ENCODE measurements around the gene CUX1.
"Not testable (repeated sequence)": the region's sequence is repeated elsewhere in the genome, so short reads cannot be mapped to it uniquely, and the experiment has no call there.

CUX1 gene, protein sequence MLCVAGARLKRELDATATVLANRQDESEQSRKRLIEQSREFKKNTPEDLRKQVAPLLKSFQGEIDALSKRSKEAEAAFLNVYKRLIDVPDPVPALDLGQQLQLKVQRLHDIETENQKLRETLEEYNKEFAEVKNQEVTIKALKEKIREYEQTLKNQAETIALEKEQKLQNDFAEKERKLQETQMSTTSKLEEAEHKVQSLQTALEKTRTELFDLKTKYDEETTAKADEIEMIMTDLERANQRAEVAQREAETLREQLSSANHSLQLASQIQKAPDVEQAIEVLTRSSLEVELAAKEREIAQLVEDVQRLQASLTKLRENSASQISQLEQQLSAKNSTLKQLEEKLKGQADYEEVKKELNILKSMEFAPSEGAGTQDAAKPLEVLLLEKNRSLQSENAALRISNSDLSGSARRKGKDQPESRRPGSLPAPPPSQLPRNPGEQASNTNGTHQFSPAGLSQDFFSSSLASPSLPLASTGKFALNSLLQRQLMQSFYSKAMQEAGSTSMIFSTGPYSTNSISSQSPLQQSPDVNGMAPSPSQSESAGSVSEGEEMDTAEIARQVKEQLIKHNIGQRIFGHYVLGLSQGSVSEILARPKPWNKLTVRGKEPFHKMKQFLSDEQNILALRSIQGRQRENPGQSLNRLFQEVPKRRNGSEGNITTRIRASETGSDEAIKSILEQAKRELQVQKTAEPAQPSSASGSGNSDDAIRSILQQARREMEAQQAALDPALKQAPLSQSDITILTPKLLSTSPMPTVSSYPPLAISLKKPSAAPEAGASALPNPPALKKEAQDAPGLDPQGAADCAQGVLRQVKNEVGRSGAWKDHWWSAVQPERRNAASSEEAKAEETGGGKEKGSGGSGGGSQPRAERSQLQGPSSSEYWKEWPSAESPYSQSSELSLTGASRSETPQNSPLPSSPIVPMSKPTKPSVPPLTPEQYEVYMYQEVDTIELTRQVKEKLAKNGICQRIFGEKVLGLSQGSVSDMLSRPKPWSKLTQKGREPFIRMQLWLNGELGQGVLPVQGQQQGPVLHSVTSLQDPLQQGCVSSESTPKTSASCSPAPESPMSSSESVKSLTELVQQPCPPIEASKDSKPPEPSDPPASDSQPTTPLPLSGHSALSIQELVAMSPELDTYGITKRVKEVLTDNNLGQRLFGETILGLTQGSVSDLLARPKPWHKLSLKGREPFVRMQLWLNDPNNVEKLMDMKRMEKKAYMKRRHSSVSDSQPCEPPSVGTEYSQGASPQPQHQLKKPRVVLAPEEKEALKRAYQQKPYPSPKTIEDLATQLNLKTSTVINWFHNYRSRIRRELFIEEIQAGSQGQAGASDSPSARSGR (N-terminal part only)

GRCh38 chr7:101817471-101818286 lies at the start of gene CUX1:
Gene CUX1 (plus strand): TSS chr7:101817626. CDS start chr7:101817640, 14 bp downstream.
- DNase-seq, result no peak

DNA sequence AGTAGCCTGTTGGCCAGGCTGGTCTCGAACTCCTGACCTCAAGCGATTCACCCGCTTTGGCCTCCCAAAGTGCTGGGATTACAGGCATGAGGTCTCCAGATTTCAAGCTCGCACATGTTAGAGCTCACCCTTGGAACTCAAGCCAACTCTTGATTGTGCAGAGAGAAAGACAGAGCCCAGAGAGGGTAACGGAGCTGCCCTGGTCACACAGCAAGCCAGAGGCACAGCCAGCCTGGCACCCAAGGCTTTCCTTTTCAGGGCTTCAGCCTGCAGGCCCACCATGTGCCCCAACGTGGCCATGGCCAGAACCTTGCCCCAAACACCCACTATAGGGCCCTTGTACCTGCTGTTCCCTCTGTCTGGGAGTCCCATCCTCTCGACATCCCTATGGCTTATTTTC lies 49.1 kb upstream of the CUX1 start:
- no peak for DNase-seq

GRCh38 chr7:101770466-101770865 lies 47.0 kb upstream of the CUX1 start:
- no peak for DNase-seq

DNA sequence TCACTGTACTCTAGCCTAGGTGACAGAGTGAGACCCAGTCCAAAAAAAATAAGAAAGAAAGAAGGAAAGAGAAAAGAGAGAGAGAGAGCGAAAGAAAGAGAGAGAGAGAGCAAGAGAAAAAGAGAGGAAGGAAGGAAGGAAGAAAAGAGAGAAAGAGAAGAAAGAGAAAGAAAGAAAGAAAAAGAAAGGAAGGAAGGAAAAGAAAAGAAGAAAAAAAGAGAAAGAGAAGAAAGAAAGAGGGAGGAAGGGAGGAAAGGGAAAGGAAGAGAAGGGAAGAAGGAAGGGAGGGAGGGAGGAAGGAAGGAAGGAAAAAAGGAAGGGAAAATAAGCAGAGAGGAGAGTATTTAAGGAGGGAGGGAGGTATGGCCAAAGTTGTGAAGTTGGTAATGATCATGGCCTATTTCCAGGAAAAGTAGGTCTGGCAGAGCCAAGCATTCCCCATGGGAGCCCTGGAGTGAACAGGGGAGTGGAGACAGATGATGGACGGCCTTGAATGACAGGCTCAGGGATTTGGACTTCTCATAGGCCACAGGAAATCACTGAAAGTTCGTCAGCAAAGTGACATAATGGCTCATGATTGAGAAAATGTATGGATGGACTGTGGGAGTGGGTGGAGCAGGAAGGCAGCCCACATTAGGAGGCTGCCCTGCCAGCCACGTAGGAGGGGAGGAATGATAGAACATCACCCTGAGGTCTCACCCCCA lies 44.8 kb upstream of the CUX1 start:
- no peak for DNase-seq

DNA sequence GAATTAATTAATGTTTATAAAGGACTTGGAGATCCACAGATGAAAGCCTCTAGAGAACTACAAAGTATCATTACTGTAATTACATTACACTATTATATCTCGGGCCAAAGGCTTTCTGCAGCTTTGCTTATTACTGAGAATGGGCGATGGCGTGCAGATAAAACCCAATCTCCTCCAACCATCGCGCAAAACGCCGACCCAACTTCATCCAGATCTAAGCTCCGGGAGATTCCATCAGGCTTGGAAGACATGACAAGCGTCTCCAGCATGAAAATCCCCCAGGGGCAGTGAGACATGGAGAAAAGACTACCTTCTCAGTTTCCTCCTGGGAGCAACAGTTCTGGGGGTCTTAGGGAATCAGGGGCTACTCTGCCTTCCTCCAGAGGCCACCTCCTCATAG lies 42.2 kb upstream of the CUX1 start:
- DNase-seq, result no peak

DNA sequence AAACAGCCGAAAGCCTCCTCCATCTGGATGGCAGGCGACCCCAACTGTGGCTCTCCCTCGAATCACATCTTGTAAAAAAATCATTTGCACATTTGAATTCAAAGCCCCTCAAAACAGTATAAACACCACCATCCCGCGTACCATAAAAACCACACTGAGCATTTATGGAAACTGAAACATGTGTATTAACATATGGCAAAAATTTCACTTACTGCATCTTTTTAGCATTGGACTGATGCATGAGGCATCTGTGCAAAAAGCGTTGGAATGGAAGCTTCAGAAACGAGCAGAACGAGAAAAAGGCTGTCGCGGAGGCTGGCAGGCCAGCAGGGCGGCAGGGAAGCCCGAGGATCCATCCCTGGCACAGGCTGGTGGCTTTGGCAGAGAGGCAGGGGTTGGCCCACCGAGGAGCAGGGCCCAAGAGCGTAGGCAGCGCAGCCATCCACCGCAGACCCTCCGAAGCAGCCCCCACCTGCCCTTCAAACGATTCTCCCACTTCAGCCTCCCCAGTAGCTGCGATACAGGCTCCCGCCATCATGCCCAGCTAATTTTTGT lies 39.3 kb upstream of the CUX1 start:
- DNase-seq, result no peak

DNA sequence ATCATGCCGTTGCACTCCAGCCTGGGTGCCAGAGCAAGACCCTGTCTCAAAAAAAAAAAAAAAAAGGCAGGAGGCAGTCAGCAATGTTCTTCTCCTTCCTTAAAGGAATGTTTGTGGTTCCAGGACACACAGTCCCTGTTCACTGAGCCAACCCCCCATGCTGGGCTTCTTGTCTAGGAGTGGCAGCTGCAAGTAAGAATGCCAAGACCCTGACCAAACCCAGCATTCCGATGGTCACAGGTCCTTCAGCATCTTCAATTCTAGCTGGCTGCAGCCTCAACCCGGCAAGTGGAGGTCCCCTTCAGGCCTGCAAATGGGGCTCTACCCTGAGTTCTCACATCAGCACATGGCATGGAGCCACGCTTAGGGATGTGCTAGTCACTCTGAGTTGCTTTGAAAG lies 38.2 kb upstream of the CUX1 start:
- no peak for DNase-seq

DNA sequence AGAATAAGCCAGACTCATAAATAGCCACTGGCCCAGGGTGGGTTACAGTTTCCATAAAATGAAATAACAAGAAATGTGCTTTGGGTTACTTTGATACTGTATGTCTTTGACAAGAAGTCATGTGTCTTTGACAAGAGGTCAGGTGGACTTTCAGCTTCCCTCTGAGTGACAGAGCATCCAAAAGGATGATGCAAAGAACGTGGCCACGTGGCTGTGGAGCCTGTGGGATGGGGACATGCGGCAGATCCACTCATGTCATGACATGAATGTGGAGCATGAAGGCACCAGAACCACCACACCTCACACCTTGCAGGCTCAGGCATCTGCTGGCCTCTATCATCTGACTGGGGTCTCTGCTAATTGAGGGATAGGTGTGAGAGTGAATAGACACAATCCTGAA lies 37.1 kb upstream of the CUX1 start:
- DNase-seq, result no peak

GRCh38 chr7:101781439-101781838 lies 36.0 kb upstream of the CUX1 start:
- no peak for DNase-seq

- no peak for DNase-seq
Observed at GRCh38 chr7:101782476-101782875, 35.0 kb upstream of the CUX1 start.

GRCh38 chr7:101782896-101783295 lies 34.5 kb upstream of the CUX1 start:
- no peak for DNase-seq

DNA sequence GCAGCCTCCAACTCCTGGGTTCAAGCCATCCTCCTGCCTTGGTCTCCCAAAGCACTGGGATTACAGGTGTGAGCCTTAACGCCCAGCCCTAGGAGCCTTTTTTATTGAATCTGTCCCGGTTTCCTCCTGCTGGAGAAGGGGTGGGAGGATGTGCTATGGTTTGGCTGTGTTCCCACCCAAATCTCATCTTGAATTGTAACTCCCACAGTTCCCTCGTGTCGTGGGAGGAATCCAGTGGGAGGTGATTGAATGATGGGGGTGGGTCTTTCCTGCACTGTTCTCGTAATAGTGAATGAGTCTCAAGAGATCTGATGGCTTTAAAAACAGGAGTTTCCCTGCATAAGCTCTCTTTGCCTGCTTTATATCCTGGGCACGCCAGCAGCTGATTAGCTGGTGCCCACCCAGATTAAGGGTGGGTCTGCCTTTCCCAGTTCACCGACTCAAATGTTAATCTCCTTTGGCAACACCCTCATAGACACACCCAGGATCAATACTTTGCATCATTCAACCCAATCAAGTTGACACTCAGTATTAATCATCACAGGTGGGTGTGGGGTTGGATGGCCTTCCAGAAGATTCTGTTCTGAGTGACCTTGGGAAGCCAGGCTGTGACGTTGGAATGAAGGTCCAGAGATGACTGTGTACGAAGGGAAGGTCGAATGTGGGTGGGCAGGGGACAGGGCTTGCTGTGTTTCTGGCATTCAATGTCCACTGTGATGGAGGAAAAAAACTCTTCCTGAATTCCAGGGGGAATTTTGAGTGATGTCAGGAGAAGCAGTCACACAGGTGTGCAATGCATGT lies 33.8 kb upstream of the CUX1 start:
- no peak for DNase-seq

DNA sequence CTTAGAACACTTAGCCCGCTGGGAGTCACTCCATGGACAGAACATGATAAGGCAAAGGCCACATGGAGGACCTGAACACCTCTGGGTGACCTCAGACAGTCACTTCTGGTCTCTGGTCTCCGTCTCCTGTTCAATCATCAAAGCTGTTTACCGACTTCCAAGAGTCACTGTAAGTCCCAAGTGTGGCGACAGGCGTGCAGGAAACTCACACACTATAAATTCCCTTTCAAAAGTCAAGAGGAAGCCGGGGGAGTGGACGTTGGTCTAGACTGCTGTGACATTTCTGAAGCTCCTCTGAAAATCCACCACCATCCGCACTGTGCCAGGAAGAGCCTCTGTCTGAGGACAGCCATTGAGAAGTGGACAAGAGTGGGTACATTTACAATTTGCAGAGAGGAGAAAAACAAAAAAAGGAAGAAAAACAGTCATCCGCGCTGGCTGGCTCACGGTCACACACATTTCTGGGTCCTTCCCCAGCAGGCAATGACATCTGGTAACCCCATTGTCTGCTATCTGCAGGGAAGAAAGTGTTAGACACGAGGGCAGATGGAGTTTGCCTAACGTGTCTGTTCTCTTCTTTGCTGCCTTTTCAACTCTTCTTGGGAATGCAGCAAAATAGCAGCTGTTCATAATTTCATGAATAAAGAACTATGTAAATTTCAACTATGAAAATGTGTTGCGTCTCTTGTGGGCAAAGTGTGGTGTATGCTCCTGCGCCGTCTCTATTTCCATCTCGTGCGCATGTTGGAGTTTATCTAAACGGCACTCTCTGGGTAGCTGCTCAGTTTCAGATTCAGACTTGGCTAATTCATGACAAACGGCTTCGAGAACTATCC lies 32.9 kb upstream of the CUX1 start:
- DNase-seq, result no peak

DNA sequence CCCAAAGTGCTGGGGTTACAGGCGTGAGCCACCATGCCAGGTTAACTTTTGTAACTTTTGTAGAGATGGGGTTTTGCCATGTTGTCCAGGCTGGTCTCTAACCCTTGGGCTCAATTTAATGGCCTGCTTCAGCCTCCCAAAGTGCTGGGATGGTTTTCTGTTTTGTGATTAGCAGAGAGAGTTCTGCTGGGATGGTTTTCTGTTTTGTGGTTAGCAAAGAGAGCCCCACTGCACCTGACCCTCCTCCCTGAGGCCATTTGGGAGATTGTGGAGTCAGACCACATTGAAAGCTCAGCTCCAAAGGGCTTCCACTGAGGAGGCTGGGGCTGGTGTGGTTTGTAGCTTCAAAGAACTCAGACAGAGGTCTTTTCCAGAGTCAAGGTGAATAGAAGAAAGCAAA lies 29.6 kb upstream of the CUX1 start:
- no peak for DNase-seq

DNA sequence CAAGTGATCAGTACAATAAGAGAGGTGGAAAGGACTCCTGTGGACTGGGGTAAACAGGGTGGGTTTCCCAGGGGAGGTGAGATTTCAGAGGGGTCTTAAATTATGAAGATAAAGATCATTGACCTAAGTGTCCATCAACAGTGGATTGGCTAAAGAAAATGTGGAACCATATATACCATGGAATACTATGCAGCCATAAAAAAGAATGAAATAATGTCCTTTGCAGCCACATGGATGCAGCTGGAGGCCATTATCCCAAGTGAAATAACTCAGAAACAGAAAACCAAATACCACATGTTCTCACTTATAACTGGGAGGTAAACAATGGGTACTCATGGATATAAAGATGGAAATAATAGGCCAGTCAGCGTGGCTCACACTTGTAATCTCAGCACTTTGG lies 28.9 kb upstream of the CUX1 start:
- no peak for DNase-seq

- DNase-seq, result no peak
Observed at GRCh38 chr7:101790566-101791293, 26.7 kb upstream of the CUX1 start.

- DNase-seq, result peak in 1 of 2 experiments; percentile 19
Observed at GRCh38 chr7:101792051-101792681, 25.3 kb upstream of the CUX1 start.

- not testable (repeated sequence) for DNase-seq
Observed at GRCh38 chr7:101792682-101793071, 24.7 kb upstream of the CUX1 start.
